HUES64 (cell line): ENCODE results near the gene ARID5B.

Experiments
- H3K27ac ChIP-seq: 2 replicates; pipeline ENCODE4 v1.7.0; 2013; ENCODE audit warnings: low read depth, low read length, inconsistent platforms
- H3K27me3 ChIP-seq: 2 replicates; pipeline ENCODE4 v1.6.1; 2013; ENCODE audit warnings: mild to moderate bottlenecking, low read length; ENCODE audit not compliant: insufficient read depth
- H3K36me3 ChIP-seq: 2 replicates; pipeline ENCODE4 v1.6.1; 2013; ENCODE audit warnings: mild to moderate bottlenecking, low read length; ENCODE audit not compliant: insufficient read depth
- H3K4me1 ChIP-seq: 2 replicates; pipeline ENCODE4 v1.6.1; 2013; ENCODE audit warnings: mild to moderate bottlenecking, low read length, moderate library complexity; ENCODE audit not compliant: insufficient read depth
- H3K4me3 ChIP-seq: 2 replicates; pipeline ENCODE4 v1.5.1; 2013; ENCODE audit warnings: mild to moderate bottlenecking, low read length, moderate library complexity
- H3K9ac ChIP-seq: 2 replicates; pipeline ENCODE4 v1.6.1; 2013; ENCODE audit warnings: mild to moderate bottlenecking, low read depth, low read length
- H3K9me3 ChIP-seq: 2 replicates; pipeline ENCODE4 v1.6.1; 2013; ENCODE audit warnings: low read depth, low read length; ENCODE audit not compliant: insufficient read depth
- WGBS: fragments of 150-250, 120-280 bp; methylation state at CpG from one replicate; pipeline ENCODE4 v1.1.7; 2013; ENCODE audit warnings: missing lambda C conversion rate; 5-methylcytosine and 5-hydroxymethylcytosine counted together

ARID5B gene

GRCh38 chr10:62096256-62096933 lies 194.9 kb downstream of the ARID5B start:
- no peaks in the 10 kb centered on the region for H3K36me3 ChIP-seq
- 95% methylated on average over 3 of the region's 4 CpGs for WGBS
- H3K27ac ChIP-seq, result no peak overlapping the region
- no peaks in the 10 kb centered on the region for H3K9me3 ChIP-seq
- H3K27me3 ChIP-seq, result no peaks in the 10 kb centered on the region
- H3K4me3 ChIP-seq, result no peak overlapping the region
- peaks cover 6% of the 10 kb centered on the region; the same call in 1 of the 2 replicates for H3K4me1 ChIP-seq
- H3K9ac ChIP-seq, result no peak overlapping the region

- 89% methylated on average over 14 of the region's 14 CpGs for WGBS
- H3K27me3 ChIP-seq, result no peaks in the 10 kb centered on the region
- H3K4me1 ChIP-seq, result peaks cover 6% of the 10 kb centered on the region; the same call in 1 of the 2 replicates
- no peaks in the 10 kb centered on the region for H3K9me3 ChIP-seq
- H3K27ac ChIP-seq, result no peak overlapping the region
- H3K9ac ChIP-seq, result no peak overlapping the region
- no peaks in the 10 kb centered on the region for H3K36me3 ChIP-seq
- H3K4me3 ChIP-seq, result no peak overlapping the region
Observed at GRCh38 chr10:62098278-62099121, 197.0 kb downstream of the ARID5B start.

GRCh38 chr10:62099299-62099698 lies 197.8 kb downstream of the ARID5B start:
- Histone ChIP-seq H3K27ac (no peak overlapping the region), H3K9ac (no peak overlapping the region), H3K4me1 (peaks cover 6% of the 10 kb centered on the region; the same call in 1 of the 2 replicates), H3K27me3 (no peaks in the 10 kb centered on the region), H3K36me3 (no peaks in the 10 kb centered on the region), H3K4me3 (no peak overlapping the region), H3K9me3 (no peaks in the 10 kb centered on the region)
- WGBS, result 100% methylated on average over 2 of the region's 3 CpGs

GRCh38 chr10:62103857-62104256 lies 202.4 kb downstream of the ARID5B start:
- WGBS, result 92% methylated on average over 9 of the region's 9 CpGs
- no peak overlapping the region for H3K4me3 ChIP-seq
- no peaks in the 10 kb centered on the region for H3K36me3 ChIP-seq
- H3K9ac ChIP-seq, result no peak overlapping the region
- H3K27ac ChIP-seq, result no peak overlapping the region
- H3K27me3 ChIP-seq, result no peaks in the 10 kb centered on the region
- H3K9me3 ChIP-seq, result no peaks in the 10 kb centered on the region
- no peaks in the 10 kb centered on the region for H3K4me1 ChIP-seq

- Histone ChIP-seq H3K4me1 (no peaks in the 10 kb centered on the region), H3K36me3 (no peaks in the 10 kb centered on the region), H3K4me3 (no peak overlapping the region), H3K9me3 (no peaks in the 10 kb centered on the region), H3K27me3 (no peaks in the 10 kb centered on the region), H3K27ac (no peak overlapping the region), H3K9ac (no peak overlapping the region)
Observed at GRCh38 chr10:62106929-62107519, 205.5 kb downstream of the ARID5B start.

GRCh38 chr10:62108759-62109586 lies 207.5 kb downstream of the ARID5B start:
- no peak overlapping the region for H3K27ac ChIP-seq
- no peak overlapping the region for H3K9ac ChIP-seq
- H3K4me1 ChIP-seq, result no peaks in the 10 kb centered on the region
- H3K36me3 ChIP-seq, result no peaks in the 10 kb centered on the region
- H3K9me3 ChIP-seq, result no peaks in the 10 kb centered on the region
- no peak overlapping the region for H3K4me3 ChIP-seq
- H3K27me3 ChIP-seq, result no peaks in the 10 kb centered on the region

GRCh38 chr10:62109587-62110293 lies 208.2 kb downstream of the ARID5B start:
- Histone ChIP-seq H3K27ac (no peak overlapping the region), H3K9me3 (no peaks in the 10 kb centered on the region), H3K9ac (no peak overlapping the region), H3K36me3 (no peaks in the 10 kb centered on the region), H3K27me3 (no peaks in the 10 kb centered on the region), H3K4me1 (no peaks in the 10 kb centered on the region), H3K4me3 (no peak overlapping the region)
- 100% methylated on average over 1 of the region's 1 CpG for WGBS

- Histone ChIP-seq H3K27me3 (no peaks in the 10 kb centered on the region), H3K36me3 (no peaks in the 10 kb centered on the region), H3K9ac (no peak overlapping the region), H3K9me3 (no peaks in the 10 kb centered on the region), H3K27ac (no peak overlapping the region), H3K4me1 (no peaks in the 10 kb centered on the region), H3K4me3 (no peak overlapping the region)
Observed at GRCh38 chr10:62112300-62112699, 210.8 kb downstream of the ARID5B start.

- Histone ChIP-seq H3K27ac (no peak overlapping the region), H3K36me3 (no peaks in the 10 kb centered on the region), H3K27me3 (no peaks in the 10 kb centered on the region), H3K9me3 (no peaks in the 10 kb centered on the region), H3K4me3 (no peak overlapping the region), H3K9ac (no peak overlapping the region), H3K4me1 (no peaks in the 10 kb centered on the region)
- WGBS, result 89% methylated on average over 4 of the region's 4 CpGs
Observed at GRCh38 chr10:62112963-62113362, 211.5 kb downstream of the ARID5B start.

GRCh38 chr10:62113680-62114079 lies 212.2 kb downstream of the ARID5B start:
- 98% methylated on average over 4 of the region's 4 CpGs for WGBS
- no peak overlapping the region for H3K27ac ChIP-seq
- no peaks in the 10 kb centered on the region for H3K9me3 ChIP-seq
- H3K9ac ChIP-seq, result no peak overlapping the region
- H3K4me1 ChIP-seq, result no peaks in the 10 kb centered on the region
- H3K27me3 ChIP-seq, result no peaks in the 10 kb centered on the region
- no peak overlapping the region for H3K4me3 ChIP-seq
- H3K36me3 ChIP-seq, result no peaks in the 10 kb centered on the region
